C4-2B (cell line): ENCODE measurements around the gene SOX5.
"Not testable (repeated sequence)": the region's sequence is repeated elsewhere in the genome, so short reads cannot be mapped to it uniquely, and the experiment has no call there.

Experiments used
- H3K27ac ChIP-seq: fragments of 450-650 bp; 2 replicates; pipeline ENCODE4 v1.5.1; 2017
- ZFX ChIP-seq: fragments of 450-650 bp; IDR thresholded peaks from 2 replicates; pipeline ENCODE4 v1.6.1; 2017
- TF ChIP-seq, protein P1 (sequence below): fragments of 450-650 bp; conservative IDR thresholded peaks from 2 replicates; pipeline ENCODE4 v1.5.1; 2017; ENCODE audit warnings: mild to moderate bottlenecking

Gene SOX5

DNA sequence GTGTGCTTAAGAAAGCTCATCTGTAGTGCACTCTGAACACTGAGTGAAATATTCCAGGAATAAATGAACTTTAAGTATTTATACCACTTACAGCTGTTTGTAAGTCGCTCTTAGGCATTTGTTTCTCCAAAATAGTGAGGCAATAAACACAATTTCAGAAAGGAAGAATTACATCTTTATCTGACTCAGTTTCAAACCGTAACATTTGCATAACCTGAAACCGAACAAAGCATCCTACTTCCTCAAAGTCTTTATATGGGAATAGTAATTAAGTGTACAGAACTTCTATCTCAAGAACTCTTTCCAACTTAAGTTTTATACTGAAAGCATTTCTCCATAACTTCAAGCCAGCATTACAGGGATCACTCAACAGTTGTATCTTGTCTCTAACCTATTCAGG is 58.4 kb downstream of the SOX5 start:
- no peak overlapping the region for H3K27ac ChIP-seq
- no peak for TF ChIP-seq ZFX
- TF ChIP-seq, protein P1, sequence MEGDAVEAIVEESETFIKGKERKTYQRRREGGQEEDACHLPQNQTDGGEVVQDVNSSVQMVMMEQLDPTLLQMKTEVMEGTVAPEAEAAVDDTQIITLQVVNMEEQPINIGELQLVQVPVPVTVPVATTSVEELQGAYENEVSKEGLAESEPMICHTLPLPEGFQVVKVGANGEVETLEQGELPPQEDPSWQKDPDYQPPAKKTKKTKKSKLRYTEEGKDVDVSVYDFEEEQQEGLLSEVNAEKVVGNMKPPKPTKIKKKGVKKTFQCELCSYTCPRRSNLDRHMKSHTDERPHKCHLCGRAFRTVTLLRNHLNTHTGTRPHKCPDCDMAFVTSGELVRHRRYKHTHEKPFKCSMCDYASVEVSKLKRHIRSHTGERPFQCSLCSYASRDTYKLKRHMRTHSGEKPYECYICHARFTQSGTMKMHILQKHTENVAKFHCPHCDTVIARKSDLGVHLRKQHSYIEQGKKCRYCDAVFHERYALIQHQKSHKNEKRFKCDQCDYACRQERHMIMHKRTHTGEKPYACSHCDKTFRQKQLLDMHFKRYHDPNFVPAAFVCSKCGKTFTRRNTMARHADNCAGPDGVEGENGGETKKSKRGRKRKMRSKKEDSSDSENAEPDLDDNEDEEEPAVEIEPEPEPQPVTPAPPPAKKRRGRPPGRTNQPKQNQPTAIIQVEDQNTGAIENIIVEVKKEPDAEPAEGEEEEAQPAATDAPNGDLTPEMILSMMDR: no peak

DNA sequence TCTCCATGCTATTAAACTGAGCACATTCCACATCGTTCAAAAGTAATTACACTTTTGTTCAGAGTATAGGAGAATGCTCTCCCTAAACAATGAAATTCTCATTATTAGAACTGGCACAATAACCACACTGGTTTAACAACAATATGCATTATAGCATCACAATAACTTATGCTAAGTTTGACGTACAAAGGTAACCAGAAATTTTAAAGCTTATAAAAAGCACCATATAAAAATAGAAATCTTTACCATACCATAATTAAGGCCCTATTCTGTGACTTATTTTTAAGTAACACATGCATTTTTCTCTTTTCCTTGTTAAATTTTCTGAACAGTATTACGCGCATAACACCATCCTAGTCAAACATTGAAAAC is 60.4 kb downstream of the SOX5 start:
- no peak overlapping the region for H3K27ac ChIP-seq
- no peak for TF ChIP-seq ZFX
- TF ChIP-seq, protein P1: no peak

DNA sequence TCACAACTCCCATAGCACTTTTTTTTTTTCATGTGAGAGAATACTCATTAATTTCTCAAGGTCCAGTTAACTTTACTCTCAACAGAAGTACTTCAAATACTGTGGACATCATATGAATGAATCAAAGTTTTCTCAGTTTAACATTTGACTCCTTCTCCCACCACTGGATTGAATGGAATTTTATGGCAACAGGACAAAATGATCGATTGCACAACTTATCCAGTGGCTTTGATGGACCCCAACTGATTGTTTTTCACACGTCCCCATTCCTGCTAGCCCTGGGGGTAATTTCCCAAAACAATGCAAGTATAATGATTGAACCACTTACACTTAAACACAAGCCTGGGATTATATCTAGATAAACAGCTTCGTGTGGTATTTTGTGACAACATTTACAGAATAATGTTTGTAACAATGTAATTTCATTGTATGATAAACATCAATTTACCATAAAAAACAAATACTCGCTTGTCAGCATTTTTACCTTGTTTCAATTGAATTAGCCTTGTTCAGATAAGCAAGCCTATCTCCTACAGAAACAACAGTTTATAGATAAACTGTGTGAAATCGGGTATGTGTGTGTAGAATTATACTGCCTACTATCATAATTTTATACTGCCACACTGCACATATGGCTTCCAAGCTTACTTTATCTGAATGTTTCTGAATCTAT is 60.9 kb downstream of the SOX5 start:
- H3K27ac ChIP-seq: no peak overlapping the region
- TF ChIP-seq ZFX: no peak
- TF ChIP-seq, protein P1: no peak

DNA sequence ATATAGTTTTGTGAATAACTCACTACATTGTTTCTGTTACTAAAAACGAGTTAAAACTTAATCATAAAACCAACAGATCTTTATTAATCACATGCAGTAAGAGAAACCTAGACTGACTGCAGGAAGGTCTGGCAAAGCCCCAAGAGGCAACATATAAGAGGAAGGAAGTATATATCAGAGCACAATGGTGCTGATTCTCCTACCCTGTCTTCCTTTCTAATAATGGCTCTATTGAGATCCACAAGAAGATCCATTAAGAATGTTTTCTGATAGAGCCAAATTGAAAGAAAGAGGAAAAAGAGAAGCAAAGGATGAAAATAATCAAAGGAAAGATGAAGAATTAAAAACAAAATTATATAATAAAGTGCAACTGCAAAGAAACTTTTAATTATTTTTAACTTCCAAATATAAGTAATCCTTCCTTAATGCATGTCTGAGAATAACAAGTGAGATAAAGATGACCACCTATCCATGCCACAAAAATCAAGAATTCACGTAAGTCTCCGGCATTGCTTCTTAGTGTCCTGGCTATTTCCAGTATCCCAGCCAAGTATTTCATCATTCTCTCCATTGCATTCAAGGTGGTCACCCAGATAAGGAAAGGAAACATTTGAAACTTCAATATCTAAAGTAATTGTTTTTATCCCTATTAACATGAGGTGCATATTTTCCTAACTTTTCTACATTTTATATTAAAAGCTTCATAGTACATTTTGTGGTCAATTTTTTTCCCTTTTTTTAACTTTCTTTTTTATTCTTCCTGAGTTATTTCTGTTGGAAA is 62.2 kb downstream of the SOX5 start:
- no peak overlapping the region for H3K27ac ChIP-seq
- TF ChIP-seq, protein P1: no peak
- TF ChIP-seq ZFX: no peak

DNA sequence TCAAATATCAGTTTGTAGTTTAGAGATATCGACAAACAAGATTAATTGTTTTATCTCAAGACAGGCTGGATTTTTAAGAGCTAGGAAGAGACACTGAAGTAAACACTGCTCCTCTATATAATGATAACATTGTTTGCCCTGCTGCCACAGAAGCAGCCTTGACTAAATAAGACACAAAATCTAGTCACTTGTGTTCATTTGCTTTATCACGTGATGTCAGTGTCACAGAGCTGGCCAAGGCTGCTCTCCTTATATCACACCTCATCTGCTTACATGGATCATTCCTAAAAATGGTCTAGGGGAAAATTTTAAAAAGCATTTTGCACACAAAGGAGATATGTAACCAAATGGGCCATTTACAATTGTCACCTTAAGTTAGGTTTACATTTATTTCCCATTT is 64.1 kb downstream of the SOX5 start:
- TF ChIP-seq ZFX: no peak
- no peak overlapping the region for H3K27ac ChIP-seq

DNA sequence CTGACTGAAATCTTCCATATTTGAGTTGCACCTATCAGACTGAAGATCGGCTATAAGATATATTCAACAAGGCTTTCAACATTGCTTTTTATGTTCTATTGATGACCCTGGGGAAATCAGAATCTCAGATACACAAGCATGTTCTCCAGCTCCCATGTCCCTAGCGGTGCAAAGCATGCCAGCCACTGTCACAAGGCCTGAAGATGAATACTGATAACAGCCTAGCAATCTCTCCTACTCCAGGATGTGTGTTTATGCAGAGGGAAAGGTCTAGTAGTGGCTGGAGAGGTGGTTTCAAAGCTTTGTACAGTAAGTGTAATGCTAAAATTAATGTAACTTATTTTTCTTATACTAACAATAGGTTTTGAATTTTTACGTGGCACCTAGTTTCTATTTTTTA is 64.6 kb downstream of the SOX5 start:
- TF ChIP-seq, protein P1: no peak
- no peak for TF ChIP-seq ZFX
- H3K27ac ChIP-seq: no peak overlapping the region

DNA sequence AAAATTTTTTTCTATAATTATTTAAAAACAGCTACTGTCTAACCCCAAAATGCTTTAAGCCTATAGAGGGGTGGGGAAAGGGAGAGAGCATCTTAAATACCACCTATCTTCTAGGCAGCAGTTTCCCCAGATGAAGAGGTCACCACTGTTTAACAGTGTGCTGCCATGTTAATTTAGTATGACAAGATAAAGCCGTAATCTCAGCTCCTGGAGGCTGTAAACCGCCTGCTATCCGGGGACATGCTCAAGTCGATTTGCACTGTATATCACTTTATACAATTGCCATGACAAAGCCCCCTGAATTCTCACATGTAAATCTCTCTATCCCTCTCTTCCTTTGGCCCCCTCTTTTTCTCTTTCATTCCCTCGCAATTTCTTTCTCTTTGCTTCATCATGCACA is 68.5 kb downstream of the SOX5 start:
- no peak for TF ChIP-seq ZFX
- TF ChIP-seq, protein P1: no peak

DNA sequence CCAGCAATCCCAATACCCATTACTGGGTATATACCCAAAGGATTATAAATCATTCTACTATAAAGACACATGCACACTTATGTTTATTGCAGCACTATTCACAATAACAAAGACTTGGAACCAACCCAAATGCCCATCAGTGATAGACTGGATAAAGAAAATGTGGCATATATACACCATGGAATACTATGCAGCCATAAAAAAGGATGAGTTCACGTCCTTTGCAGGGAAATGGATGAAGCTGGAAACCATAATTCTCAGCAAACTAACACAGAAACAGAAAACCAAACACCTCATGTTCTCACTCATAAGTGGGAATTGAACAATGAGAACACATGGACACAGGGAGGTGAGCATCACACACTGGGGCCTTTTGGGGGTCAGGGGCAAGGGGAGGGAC is 72.9 kb downstream of the SOX5 start:
- H3K27ac ChIP-seq: not testable (repeated sequence)

More for the DNA sequence above, 68.5 kb downstream of the SOX5 start:
- no peak overlapping the region for H3K27ac ChIP-seq
